Natural killer cell (primary cell): ENCODE data around the gene ERI3. TPM values are rescaled to one million over a fixed set of nuclear protein-coding genes. Genes with fewer than 3 reads are reported as not detected.

Experiments
- ATAC-seq, 3 donors: fragments of 150-1000 bp in 2 of 3; fragments of 200-7000 bp in 1 of 3; cut with Tn5 transposase; 1 replicate in 1 of 3; 2 replicates in 2 of 3; pipeline ENCODE4 v1.10.0; 2021; ENCODE audit warnings: mild to moderate bottlenecking in 2 of 3, moderate library complexity in 2 of 3
- DNase-seq, 2 donors: peaks; one replicate each; pipeline versions ENCODE4 v3.0.0 to v3.0.0-alpha.2; 2013 to 2021; ENCODE audit warnings: mixed read lengths in 1 of 2
- H3K27ac ChIP-seq: one replicate; pipeline ENCODE4 v1.5.1; 2013; ENCODE audit warnings: mild to moderate bottlenecking, low read length
- H3K27me3 ChIP-seq: one replicate; pipeline ENCODE4 v1.6.1; 2013; ENCODE audit warnings: low read length; ENCODE audit not compliant: control insufficient read depth, insufficient read depth
- H3K36me3 ChIP-seq: one replicate; pipeline ENCODE4 v1.6.1; 2013; ENCODE audit warnings: low read length; ENCODE audit not compliant: control insufficient read depth, insufficient read depth
- H3K4me1 ChIP-seq: one replicate; pipeline ENCODE4 v1.6.1; 2013; ENCODE audit warnings: low read length; ENCODE audit not compliant: control insufficient read depth, insufficient read depth
- H3K4me3 ChIP-seq: one replicate; pipeline ENCODE4 v1.5.1; 2013; ENCODE audit warnings: low read length
- H3K9me3 ChIP-seq: one replicate; pipeline ENCODE4 v1.6.1; 2013; ENCODE audit warnings: low read length; ENCODE audit not compliant: control insufficient read depth, insufficient read depth
- H3K27ac Mint-ChIP-seq, 2 donors: one replicate each; pipeline ENCODE4 v1.8.0; 2022; ENCODE audit warnings: mild to moderate bottlenecking in 2 of 2, mixed read lengths in 2 of 2, moderate library complexity in 1 of 2
- H3K27me3 Mint-ChIP-seq, 2 donors: one replicate each; pipeline ENCODE4 v1.8.0; 2022; ENCODE audit warnings: low read depth in 2 of 2, mixed read lengths in 2 of 2
- H3K36me3 Mint-ChIP-seq: one replicate; pipeline ENCODE4 v1.8.0; 2022; ENCODE audit warnings: mixed read lengths
- H3K4me1 Mint-ChIP-seq, 2 donors: one replicate each; pipeline ENCODE4 v1.8.0; 2022; ENCODE audit warnings: mixed read lengths in 2 of 2
- H3K4me3 Mint-ChIP-seq: one replicate; pipeline ENCODE4 v1.8.0; 2022; ENCODE audit warnings: mild to moderate bottlenecking, moderate library complexity, mixed read lengths
- H3K9me3 Mint-ChIP-seq, 2 donors: one replicate each; pipeline ENCODE4 v1.8.0; 2022; ENCODE audit warnings: mixed read lengths in 2 of 2
- CTCF ChIP-seq: fragments of 200-600 bp; IDR thresholded peaks from one replicate; pipeline ENCODE4 v1.8.0; 2022; ENCODE audit warnings: antibody characterized with exemption
- WGBS: methylation state at CpG from one replicate; pipeline ENCODE4 v1.1.7; 2013; ENCODE audit warnings: missing lambda C conversion rate; ENCODE audit not compliant: insufficient coverage; 5-methylcytosine and 5-hydroxymethylcytosine counted together
- intact Hi-C: fragments of 100-400 bp; cut with micrococcal nuclease; formaldehyde crosslinking; loops from one replicate; pipeline ENCODE4 v1.14.2; 2022
- total RNA-seq, 4 donors: library from RNA; stranded (reverse); fragments of 120-200 nt in 1 of 4; gene quantifications; one replicate each; pipeline versions ENCODE4 v1.2.3 to v1.2.4, GENCODE V29; 2013 to 2022

ERI3 gene
- total RNA-seq, 3 donors from 2014 or later (not counting 1 experiment from before 2014, with no cell fraction given) = 28.3 to 35.3 (median 30.4) TPM

GRCh38 chr1:44222397-44223186 lies 132.5 kb downstream of the ERI3 start:
- DNase-seq = no peak
- Histone ChIP-seq H3K4me1 (peaks cover 7% of the 10 kb centered on the region), H3K9me3 (no peaks in the 10 kb centered on the region), H3K36me3 (peaks cover 40% of the 10 kb centered on the region), H3K4me3 (no peak overlapping the region), H3K27ac (no peak overlapping the region), H3K27me3 (no peaks in the 10 kb centered on the region)
- no peak for TF ChIP-seq CTCF
- Mint-ChIP-seq H3K36me3 (no peaks in the 10 kb centered on the region), H3K27me3 (no peaks in the 10 kb centered on the region), H3K4me1 (peaks cover 0 to 19% of the 10 kb centered on the region in 2 donors), H3K9me3 (no peaks in the 10 kb centered on the region), H3K4me3 (no peak overlapping the region), H3K27ac (peak overlapping the region in 1 of 2 donors; percentile 0)
- intact Hi-C loops = no loop called here
- 61% methylated on average over 4 of the region's 5 CpGs for WGBS
- ATAC-seq = no peak

- intact Hi-C loops = no loop called here
- no peak for TF ChIP-seq CTCF
- Mint-ChIP-seq H3K27ac (no peak overlapping the region), H3K4me3 (no peak overlapping the region), H3K27me3 (no peaks in the 10 kb centered on the region), H3K4me1 (peaks cover 6 to 27% of the 10 kb centered on the region in 2 donors), H3K36me3 (no peaks in the 10 kb centered on the region), H3K9me3 (no peaks in the 10 kb centered on the region)
- H3K4me1 ChIP-seq = peaks cover 7% of the 10 kb centered on the region
- peaks cover 41% of the 10 kb centered on the region for H3K36me3 ChIP-seq
- no peak overlapping the region for H3K4me3 ChIP-seq
- WGBS = 97% methylated on average over 23 of the region's 23 CpGs
- H3K9me3 ChIP-seq = no peaks in the 10 kb centered on the region
- no peak overlapping the region for H3K27ac ChIP-seq
- ATAC-seq (no peak), DNase-seq (no peak)
- H3K27me3 ChIP-seq = no peaks in the 10 kb centered on the region
These were observed 133.3 kb downstream of the ERI3 start for GRCh38 chr1:44221769-44222168.

- WGBS = 79% methylated on average over 10 of the region's 10 CpGs
- Mint-ChIP-seq H3K27me3 (no peaks in the 10 kb centered on the region), H3K4me3 (no peak overlapping the region), H3K27ac (no peak overlapping the region), H3K36me3 (no peaks in the 10 kb centered on the region), H3K4me1 (peaks cover 6 to 33% of the 10 kb centered on the region in 2 donors), H3K9me3 (no peaks in the 10 kb centered on the region)
- H3K27me3 ChIP-seq = no peaks in the 10 kb centered on the region
- TF ChIP-seq CTCF = no peak
- H3K9me3 ChIP-seq = no peaks in the 10 kb centered on the region
- peaks cover 7% of the 10 kb centered on the region for H3K4me1 ChIP-seq
- peaks cover 41% of the 10 kb centered on the region for H3K36me3 ChIP-seq
- ATAC-seq (no peak), DNase-seq (no peak)
- no peak overlapping the region for H3K27ac ChIP-seq
- H3K4me3 ChIP-seq = no peak overlapping the region
- intact Hi-C loops = no loop called here
These were observed 134.3 kb downstream of the ERI3 start for GRCh38 chr1:44220755-44221154.
